HG02678 (cell line): ENCODE measurements around the gene PDPR.
A peak's percentile ranks its signal among the peaks of the same experiment; 100 is the strongest.
"Not testable (repeated sequence)": the region's sequence is repeated elsewhere in the genome, so short reads cannot be mapped to it uniquely, and the experiment has no call there.

Experiments used
- ATAC-seq: cut with Tn5 transposase; IDR thresholded peaks from one replicate; pipeline ENCODE4 v1.9.1; 2021; ENCODE audit warnings: mild to moderate bottlenecking, moderate library complexity; ENCODE audit not compliant: unreplicated experiment

Gene PDPR

DNA sequence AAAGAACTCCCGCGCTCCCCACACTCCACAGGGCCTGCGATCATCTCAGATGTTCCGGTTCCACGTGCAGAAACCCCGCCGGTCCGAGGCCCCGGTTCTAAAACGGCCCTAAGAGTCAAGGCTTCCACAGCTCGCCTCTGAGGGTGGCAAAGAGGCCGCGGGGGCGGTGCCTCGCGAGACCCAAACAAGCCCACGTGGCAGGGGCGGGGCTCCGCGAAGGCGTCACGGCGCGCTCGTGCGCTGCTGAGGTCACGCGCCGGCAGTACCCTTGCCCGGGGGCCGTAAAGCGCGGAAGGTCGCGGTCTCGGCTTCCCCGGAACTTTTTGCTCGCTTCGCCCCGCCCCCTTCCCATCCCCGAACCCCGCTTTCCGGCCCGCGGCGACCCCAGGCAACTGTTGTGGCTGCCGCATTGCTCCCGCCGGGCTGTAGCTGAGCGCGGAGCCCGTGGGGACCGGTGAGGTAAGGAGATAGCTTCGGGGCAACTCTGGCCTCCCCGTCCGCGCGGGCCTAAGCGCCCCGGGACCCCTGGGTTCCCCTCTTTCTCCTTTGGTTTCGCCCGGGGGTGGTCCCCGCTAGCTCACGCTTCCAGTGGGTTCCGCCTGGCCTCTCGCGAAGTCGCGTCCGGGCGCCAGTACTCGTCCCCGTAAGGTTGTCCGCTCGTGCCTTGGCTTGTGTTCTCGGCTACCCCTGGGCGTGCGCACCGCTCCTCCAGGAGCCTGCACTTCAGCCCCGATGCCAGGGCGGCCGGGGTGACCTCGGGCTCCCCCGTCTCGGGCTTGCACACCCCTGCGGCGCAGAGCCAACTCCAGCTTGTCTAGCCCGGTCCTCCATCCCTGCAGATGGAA, at the start of gene PDPR:
PDPR (plus strand) TSS at position 351 of the 845 bp plus-strand sequence. CDS start 6,161 bp downstream, outside the sequence.
- peak; percentile 92 for ATAC-seq

DNA sequence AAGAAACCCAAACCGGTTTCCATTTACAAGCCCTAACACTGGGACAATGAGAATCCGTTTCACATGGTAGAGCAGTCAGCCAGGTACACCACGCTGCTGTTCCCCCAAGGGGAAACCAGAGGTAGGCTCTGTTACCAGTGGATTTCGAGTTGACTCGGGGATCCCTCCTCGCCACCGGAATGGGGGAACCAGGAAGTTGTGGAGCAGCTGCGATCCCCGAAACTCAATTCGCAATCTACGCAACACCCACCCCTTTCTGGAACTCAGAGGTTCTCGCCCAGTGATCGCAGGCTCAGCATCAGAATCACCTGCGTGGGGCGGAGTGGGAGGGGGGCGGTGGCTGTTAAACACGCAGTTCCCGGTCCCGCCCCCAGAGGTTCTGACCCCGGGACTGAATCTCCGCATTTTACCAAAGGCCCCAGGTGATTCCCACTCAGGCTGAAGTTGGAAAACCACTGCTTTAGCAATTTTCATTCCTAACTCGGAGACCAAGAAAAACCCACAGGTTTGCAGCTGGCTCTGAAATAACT, 49.2 kb upstream of the PDPR start:
- ATAC-seq = peak; percentile 19

DNA sequence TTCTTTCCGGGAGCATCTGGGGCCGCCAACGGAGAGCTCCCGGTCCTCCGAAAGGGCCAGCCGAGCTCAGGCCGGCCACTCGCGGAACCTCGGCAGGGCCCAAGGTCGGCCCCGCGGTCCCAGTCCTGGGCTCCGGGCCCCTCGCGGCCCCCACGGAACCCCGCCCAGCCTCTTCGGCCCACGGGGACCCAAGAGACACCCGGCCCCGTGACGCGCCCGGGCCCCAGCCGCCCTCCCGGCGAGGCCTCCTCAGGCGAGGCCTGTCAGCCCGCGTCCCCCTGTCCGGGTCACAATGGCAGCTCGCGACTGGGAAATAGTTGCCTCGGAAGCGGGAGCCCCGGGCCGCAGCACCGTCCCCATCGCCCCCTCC, 48.8 kb upstream of the PDPR start:
- peak; percentile 22 for ATAC-seq

DNA sequence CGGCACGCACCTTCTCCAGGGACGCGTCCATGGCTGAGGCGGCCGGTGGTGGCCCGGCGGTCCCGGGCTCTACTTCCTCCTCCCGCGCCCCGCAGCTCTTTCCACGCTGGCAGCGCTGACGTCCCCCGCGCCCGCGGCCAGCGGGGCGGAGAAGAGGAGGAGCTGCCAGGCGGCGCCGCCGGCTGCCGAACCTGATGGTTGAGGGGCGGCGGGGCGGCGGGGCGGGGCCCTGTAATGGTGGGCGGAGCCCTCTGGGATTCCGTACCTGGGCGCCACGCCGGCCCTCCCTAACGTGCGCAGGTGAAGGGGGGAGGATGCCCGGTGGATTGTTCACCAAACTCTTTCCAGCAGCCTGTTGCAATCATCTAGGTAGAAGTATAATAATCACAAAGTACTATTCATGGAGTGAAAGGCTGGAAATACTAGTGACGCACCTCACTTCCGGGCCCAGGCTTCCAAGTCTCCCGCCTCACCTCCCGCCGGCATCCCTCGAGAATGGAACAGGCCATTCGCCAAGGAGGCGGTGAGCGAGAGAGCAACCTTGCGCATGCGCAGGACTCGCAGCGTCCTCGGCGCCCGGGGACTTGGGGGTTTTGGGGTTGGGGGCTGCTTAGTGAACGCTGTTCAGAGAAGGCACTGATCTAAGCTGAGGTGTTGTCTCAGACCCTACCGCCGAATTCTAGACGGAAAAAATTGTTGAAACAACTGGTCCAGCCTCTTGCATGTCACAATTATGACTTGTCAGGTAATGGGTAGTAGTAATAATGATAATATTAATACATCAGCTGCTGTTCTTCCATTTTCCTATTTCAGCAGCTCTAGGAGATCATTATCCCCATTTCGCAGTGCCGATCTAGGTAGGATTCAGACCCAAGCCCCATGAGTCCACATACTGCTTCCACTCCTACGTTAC, 48.1 kb upstream of the PDPR start:
- ATAC-seq = peak; percentile 93

DNA sequence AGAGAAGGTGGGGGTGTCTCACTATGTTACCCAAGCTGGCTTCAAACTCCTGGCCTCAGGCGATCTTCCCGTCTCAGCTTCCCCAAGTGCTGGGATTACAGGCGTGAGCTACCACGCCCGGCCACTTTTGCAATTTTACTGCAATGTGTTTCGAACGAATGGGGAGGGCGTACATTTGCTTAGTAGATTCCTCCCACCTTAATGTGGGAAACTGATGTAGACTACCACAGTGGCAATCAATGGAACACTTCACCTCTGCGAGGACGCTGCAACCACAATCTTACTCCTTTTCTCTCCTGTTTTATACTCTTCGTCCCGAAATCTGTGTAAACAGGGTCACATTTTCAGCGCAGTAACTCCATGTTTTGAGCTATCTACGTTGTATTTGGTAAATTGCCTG, 47.4 kb upstream of the PDPR start:
- ATAC-seq = not testable (repeated sequence)

GRCh38 chr16:70079081-70079480, 35.1 kb upstream of the PDPR start:
- ATAC-seq = not testable (repeated sequence)

- not testable (repeated sequence) for ATAC-seq
Observed at GRCh38 chr16:70081219-70081618, 32.9 kb upstream of the PDPR start.

- not testable (repeated sequence) for ATAC-seq
Observed at GRCh38 chr16:70083931-70084330, 30.2 kb upstream of the PDPR start.

GRCh38 chr16:70088160-70088559, 26.0 kb upstream of the PDPR start:
- not testable (repeated sequence) for ATAC-seq

DNA sequence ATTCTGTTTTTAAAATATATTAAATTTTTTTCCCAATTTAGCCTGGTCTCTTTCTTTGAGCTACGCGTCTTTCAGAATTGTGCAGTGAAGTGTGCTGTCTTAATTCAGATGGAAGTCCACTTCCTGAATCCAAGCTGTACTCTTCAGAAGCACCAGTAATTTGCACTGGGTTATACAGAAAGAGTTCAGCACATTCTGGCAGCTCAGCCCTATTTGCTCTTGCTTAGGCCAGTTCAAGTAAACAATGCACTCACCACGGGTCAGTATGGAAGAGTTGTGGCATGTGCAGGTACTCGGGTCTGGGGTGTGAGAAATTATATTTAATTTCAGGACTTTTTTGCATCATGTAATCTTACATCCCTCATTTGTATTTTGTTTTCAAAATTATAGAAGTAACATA, 25.3 kb upstream of the PDPR start:
- not testable (repeated sequence) for ATAC-seq

DNA sequence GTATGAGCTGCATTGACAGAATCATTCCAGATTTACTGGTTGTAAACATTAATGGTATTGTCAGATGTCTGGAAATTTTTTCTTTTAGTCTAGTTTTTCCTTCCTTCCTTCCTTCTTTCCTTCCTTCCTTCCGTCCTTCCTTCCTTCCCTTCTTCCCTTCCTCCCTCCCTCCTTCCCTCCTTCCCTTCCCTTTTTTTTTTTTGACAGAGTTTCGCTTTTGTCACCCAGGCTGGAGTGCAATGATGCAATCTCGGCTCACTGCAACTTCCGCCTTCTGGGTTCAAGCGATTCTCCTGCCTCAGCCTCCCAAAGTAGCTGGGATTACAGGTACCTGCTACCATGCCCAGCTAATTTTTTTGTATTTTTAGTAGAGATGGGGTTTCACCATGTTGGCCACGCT, 24.8 kb upstream of the PDPR start:
- ATAC-seq = not testable (repeated sequence)

- ATAC-seq = not testable (repeated sequence)
Observed at GRCh38 chr16:70091104-70091503, 23.0 kb upstream of the PDPR start.

GRCh38 chr16:70094096-70094495, 20.0 kb upstream of the PDPR start:
- not testable (repeated sequence) for ATAC-seq

DNA sequence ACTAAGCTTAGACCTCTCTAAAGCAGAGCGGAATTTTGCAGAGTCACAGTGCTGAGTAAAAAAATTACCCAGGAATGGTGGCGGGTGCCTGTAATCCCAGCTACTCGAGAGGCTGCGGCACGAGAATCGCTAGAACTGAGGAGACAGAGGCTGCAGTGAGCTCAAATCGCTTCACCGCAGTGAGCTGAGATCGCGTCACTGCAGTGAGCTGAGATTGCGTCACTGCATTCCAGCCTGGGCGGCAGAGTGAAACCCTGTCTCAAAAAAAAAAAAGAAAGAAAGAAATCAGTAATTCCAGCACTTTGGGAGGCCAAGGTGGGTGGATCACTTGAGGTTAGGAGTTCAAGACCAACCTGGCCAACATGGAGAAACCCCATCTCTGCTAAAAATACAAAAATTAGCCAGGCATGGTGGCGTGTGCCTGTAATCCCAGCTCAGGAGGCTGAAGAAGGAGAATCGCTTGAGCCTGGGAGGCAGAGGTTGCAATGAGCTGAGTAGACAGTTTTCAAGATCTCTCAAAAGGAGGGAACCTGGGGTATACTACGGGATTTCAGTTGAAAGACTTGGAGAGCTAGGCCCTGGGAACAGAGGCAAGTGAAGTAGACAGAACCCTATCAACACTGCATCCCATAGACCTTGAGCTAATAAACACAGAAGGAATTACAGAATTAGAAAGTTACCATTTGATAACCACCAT, 4.4 kb upstream of the PDPR start:
- ATAC-seq = not testable (repeated sequence)

GRCh38 chr16:70112162-70112561, 2.0 kb upstream of the PDPR start:
- not testable (repeated sequence) for ATAC-seq

GRCh38 chr16:70113599-70113981, 542 bp upstream of the PDPR start:
- peak; percentile 9 for ATAC-seq

DNA sequence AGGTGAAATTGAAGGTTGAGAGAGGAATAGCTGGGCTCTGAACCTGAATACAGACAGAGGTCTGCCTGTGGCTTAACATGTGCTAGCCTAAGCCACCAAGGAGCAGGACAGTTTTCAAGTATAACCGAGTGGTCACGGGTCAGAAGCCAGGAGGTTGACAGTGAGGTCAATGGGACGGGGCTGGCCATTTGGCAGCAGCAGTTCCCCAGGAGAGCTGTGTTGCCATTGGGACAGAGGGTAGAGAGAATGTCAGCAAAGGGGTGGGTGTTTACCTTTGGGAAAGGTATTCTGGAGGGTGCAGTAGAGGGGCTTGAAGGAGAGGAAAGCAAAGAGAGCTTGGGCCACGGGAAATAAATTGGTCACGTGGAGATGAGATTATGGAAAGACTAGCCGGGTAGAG, 4.2 kb downstream of the PDPR start:
- ATAC-seq = not testable (repeated sequence)

- not testable (repeated sequence) for ATAC-seq
Observed at GRCh38 chr16:70118776-70119175, 4.6 kb downstream of the PDPR start.

GRCh38 chr16:70120398-70120797, 6.3 kb downstream of the PDPR start:
- ATAC-seq = not testable (repeated sequence)

DNA sequence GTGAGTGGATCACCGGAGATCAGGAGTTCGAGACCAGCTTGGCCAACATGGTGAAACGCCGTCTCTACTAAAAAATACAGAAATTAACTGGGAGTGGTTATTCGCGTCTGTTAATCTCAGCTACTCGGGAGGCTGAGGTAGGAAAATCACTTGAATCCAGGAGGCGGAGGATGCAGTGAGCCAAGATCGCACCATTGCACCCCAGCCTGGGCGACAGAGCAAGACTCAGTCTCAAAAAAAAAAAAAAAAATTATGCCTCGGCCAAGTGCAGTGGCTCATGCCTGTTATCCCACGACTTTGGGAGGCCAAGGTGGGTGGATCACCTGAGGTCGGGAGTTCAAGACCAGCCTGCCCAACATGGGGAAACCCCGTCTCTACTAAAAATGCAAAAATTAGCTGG, 9.7 kb downstream of the PDPR start:
- ATAC-seq = not testable (repeated sequence)

GRCh38 chr16:70126226-70126625, 12.1 kb downstream of the PDPR start:
- not testable (repeated sequence) for ATAC-seq
